OCI-LY7 (cell line): ENCODE data around the gene PSMG3. TPM values are rescaled to one million over a fixed set of nuclear protein-coding genes. Genes with fewer than 3 reads are reported as not detected.

Source experiments
- BruUV-seq: library from RNA; stranded (reverse); fragments of 400-500 nt; replicated peaks from 2 replicates; lab custom pipeline; 2021; lab: Mats Ljungman, UMichigan
- CTCF ChIA-PET: fragments of 300-600 bp; sonication (Branson Sonifier 250); formaldehyde crosslinking; loops from one replicate; lab custom pipeline; 2022; ENCODE audit warnings: antibody characterized with exemption; ENCODE audit not compliant: unreplicated experiment; lab: Charles Lee
- POLR2A ChIA-PET: fragments of 300-600 bp; sonication (Branson Sonifier 250); formaldehyde crosslinking; loops from one replicate; lab custom pipeline; 2022; ENCODE audit warnings: antibody characterized with exemption; lab: Charles Lee
- DNase-seq: peaks from one replicate; pipeline ENCODE4 v3.0.0-alpha.2; 2015; ENCODE audit warnings: low spot score
- H2AFZ ChIP-seq: fragments of 200-600 bp; sonication (generic), shearing (Covaris generic); 2 replicates; pipeline ENCODE4 v1.6.1; 2014; ENCODE audit warnings: mild to moderate bottlenecking, antibody characterized with exemption, low read length, moderate library complexity
- H3K27ac ChIP-seq: fragments of 200-600 bp; sonication (generic); 2 replicates; pipeline ENCODE4 v1.5.1; 2014; ENCODE audit warnings: mixed run types, low read depth, mild to moderate bottlenecking, moderate library complexity, low read length, inconsistent platforms; ENCODE audit not compliant: poor library complexity, severe bottlenecking
- H3K36me3 ChIP-seq: fragments of 200-600 bp; sonication (generic); 2 replicates; pipeline ENCODE4 v1.6.1; 2014; ENCODE audit warnings: mild to moderate bottlenecking, antibody characterized with exemption, low read length, moderate library complexity, mixed read lengths; ENCODE audit not compliant: insufficient read depth
- H3K4me1 ChIP-seq: fragments of 200-600 bp; sonication (generic); 2 replicates; pipeline ENCODE4 v1.5.1; 2014; ENCODE audit warnings: mild to moderate bottlenecking, low read length; ENCODE audit not compliant: insufficient read depth, poor library complexity, severe bottlenecking
- H3K4me2 ChIP-seq: fragments of 200-600 bp; sonication (generic); 2 replicates; pipeline ENCODE4 v1.6.1; 2014; ENCODE audit warnings: mild to moderate bottlenecking, low read length
- H3K4me3 ChIP-seq: fragments of 200-600 bp; sonication (generic); 2 replicates; pipeline ENCODE4 v1.5.1; 2014; ENCODE audit warnings: mild to moderate bottlenecking, low read depth, low read length; ENCODE audit not compliant: poor library complexity, severe bottlenecking
- H3K79me2 ChIP-seq: fragments of 200-600 bp; sonication (generic); 2 replicates; pipeline ENCODE4 v1.6.1; 2016; ENCODE audit warnings: low read depth, mild to moderate bottlenecking, low read length, moderate library complexity, mixed read lengths; ENCODE audit not compliant: insufficient read depth
- H3K9me2 ChIP-seq: fragments of 200-600 bp; sonication (generic); 2 replicates; pipeline ENCODE4 v1.6.1; 2016; ENCODE audit warnings: mild to moderate bottlenecking, low read length, mixed read lengths; ENCODE audit not compliant: insufficient read depth
- H3K9me3 ChIP-seq: fragments of 200-600 bp; sonication (generic); 2 replicates; pipeline ENCODE4 v1.6.1; 2014; ENCODE audit warnings: mild to moderate bottlenecking, mixed run types, low read length, mixed read lengths
- H4K20me1 ChIP-seq: fragments of 200-600 bp; sonication (generic); 2 replicates; pipeline ENCODE4 v1.6.1; 2014; ENCODE audit warnings: mild to moderate bottlenecking, antibody characterized with exemption, low read length, moderate library complexity, mixed read lengths; ENCODE audit not compliant: insufficient read depth
- CTCF ChIP-seq: fragments of 200-600 bp; sonication (generic); conservative IDR thresholded peaks from 2 replicates; pipeline ENCODE4 v1.5.1; 2014; ENCODE audit warnings: mild to moderate bottlenecking, antibody characterized with exemption, low read length, moderate library complexity, mixed read lengths
- EZH2phosphoT487 ChIP-seq: fragments of 200-600 bp; sonication (generic); IDR thresholded peaks from 2 replicates; pipeline ENCODE4 v1.6.1; 2018; ENCODE audit warnings: low read depth, borderline replicate concordance, mild to moderate bottlenecking, mixed run types, antibody characterized with exemption, low read length, moderate library complexity, mixed read lengths
- intact Hi-C: fragments of 100-400 bp; cut with micrococcal nuclease; formaldehyde crosslinking; loops from one replicate; pipeline ENCODE4 v1.10.0; 2022; ENCODE audit not compliant: unreplicated experiment
- total RNA-seq, 2 experiments: library from RNA; depleted of rRNA in 1 of 2; stranded (reverse); fragments of >200 nt in 1 of 2; shearing (Covaris generic) in 1 of 2; gene quantifications; 2 replicates each; pipeline ENCODE4 v1.2.3, GENCODE V29; 2014 to 2022

The PSMG3 gene
- total RNA-seq, 2 experiments from 2014 or later: 63.7 to 129 TPM

DNA sequence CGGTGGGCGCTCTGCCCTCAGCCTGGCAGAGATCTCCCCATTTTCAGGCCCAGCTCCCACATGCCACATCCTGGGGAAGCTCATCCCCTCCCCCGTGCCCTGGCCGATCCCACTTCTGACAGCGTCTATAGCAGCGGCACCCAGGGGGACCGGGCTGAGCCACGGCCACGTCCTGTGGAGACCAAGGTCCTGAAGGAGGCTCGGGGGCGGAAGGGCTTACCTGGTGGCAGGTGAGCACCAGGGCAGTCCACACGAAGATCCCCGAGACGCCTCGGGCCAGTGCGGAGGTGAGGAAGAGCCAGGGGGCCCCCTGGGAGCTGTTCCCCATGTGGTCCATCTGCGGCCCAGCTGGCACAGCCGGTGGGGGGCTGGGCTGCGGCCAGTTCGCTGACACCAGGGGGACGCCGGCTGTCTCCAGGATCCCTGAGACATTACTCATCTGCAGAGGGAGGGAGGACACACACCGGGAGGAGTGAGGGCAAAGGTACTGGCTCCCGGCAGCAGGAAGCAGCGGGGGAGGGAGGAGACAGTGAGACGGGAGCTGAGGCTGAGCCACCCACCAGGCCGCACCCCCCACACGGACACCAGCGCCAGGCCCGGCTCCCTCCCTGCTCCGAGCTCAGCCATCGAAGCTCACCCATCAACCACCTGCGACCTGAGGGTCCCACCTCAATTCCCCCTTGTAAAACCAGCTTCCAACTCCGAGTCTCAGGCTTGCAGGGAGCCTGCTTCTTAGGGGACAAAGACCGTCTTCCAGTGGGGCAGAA, 14.6 kb downstream of the PSMG3 start:
- no TSS peak for BruUV-seq
- ChIA-PET CTCF (interaction anchor here (0.6 kb wide), 1 partner anchor 132 kb away, joined by 3 read pairs; no protein-coding TSS in a partner anchor), POLR2A (no interaction called here)
- Histone ChIP-seq H3K9me2 (no peaks in the 10 kb centered on the region), H3K27ac (no peak overlapping the region), H3K4me2 (no peak overlapping the region), H3K9me3 (no peaks in the 10 kb centered on the region), H3K79me2 (no peaks in the 10 kb centered on the region), H4K20me1 (no peaks in the 10 kb centered on the region), H3K36me3 (no peaks in the 10 kb centered on the region), H2AFZ (no peak overlapping the region), H3K4me3 (no peak overlapping the region), H3K4me1 (peaks cover 7% of the 10 kb centered on the region)
- no peak for TF ChIP-seq EZH2phosphoT487
- no peak for TF ChIP-seq CTCF
- no peak for DNase-seq
- intact Hi-C loops: no loop called here

DNA sequence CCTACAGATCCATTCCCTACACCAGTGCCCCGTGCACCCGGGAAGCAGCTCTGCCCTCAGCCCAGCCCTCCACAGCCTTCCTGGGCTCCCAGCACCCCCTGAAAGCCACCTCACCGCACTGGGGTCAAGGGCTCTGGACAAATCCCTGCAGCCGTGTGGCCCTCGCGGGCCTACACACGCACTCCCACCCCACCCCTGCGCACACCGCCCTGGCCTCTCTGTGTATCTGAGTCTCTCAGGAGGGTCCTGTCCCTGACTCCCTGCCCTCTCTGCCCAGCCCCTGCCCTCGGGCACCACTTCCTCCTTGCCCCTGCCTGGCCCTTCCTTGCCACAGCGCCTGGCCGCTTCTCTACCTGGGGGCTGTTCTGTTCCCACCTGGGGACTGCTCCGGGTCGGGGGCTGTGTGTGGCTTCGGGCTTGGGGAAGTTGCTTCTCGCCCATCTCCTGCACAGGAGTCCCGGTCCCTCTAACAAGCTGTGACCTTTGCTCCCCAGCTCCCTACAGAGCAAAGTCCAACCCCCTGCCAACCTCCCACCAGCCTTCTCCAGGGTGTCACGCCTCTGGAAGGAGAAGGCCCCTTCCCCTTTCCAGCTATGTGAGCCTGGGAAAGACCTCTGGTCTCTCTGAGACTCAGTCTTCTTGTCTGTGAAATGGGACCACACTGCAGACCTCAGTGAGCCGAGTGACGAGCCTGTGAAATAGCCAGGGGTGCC, 15.3 kb downstream of the PSMG3 start:
- H3K9me3 ChIP-seq: no peaks in the 10 kb centered on the region
- H3K79me2 ChIP-seq: no peaks in the 10 kb centered on the region
- H3K4me1 ChIP-seq: peaks cover 7% of the 10 kb centered on the region
- intact Hi-C loops: no loop called here
- no peak overlapping the region for H3K4me2 ChIP-seq
- ChIA-PET POLR2A (no interaction called here), CTCF (no interaction called here)
- no peak for DNase-seq
- no peaks in the 10 kb centered on the region for H3K36me3 ChIP-seq
- H4K20me1 ChIP-seq: no peaks in the 10 kb centered on the region
- TF ChIP-seq CTCF (no peak), EZH2phosphoT487 (no peak)
- no peak overlapping the region for H2AFZ ChIP-seq
- H3K9me2 ChIP-seq: no peaks in the 10 kb centered on the region
- no peak overlapping the region for H3K27ac ChIP-seq
- BruUV-seq: no TSS peak
- no peak overlapping the region for H3K4me3 ChIP-seq
